GM12892 (cell line): Measurements from ENCODE around the gene LMF1.

Source experiments
- DNase-seq: peaks from one replicate; pipeline ENCODE4 v3.0.0; 2011; ENCODE audit not compliant: insufficient read length
- FAIRE-seq: peaks from 2 replicates; lab custom pipeline; 2011; peaks lifted over from hg19 to GRCh38; lab: Jason Lieb, UNC
- POLR2A ChIP-seq: IDR thresholded peaks from 2 replicates; pipeline ENCODE4 v1.6.1; 2011; ENCODE audit warnings: low read depth, low read length, control low read depth
- POLR2AphosphoS5 ChIP-seq: IDR thresholded peaks from 2 replicates; pipeline ENCODE4 v1.6.1; 2011; ENCODE audit warnings: low read depth, low read length, control low read depth
- TAF1 ChIP-seq: IDR thresholded peaks from 2 replicates; pipeline ENCODE4 v1.6.1; 2011; ENCODE audit warnings: low read depth, mild to moderate bottlenecking, control low read depth, low read length, borderline replicate concordance

LMF1 gene

DNA sequence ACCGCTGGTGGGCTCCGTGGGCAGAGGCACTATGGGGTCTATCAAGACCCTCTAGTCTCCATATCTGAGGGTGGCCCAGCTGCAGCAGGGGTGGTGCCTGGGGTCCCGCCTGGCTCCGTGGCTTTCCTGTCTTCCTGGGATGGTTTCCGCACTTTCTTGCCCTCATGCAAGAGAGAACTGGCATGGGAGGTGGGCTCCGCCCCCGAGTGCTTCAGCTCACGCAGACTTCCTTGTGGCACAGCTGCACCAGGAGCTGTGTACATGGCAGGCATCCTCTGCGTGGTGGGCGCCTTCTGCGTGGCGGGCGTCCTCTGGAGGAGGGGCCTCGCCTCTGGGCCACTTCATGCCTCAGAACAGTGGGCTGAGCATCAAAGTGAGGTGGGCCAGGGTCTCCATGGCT is 73.1 kb downstream of the LMF1 start:
- DNase-seq (no peak), FAIRE-seq (no peak)
- TF ChIP-seq POLR2A (no peak), TAF1 (no peak), POLR2AphosphoS5 (no peak)

GRCh38 chr16:897200-897543 is 73.6 kb downstream of the LMF1 start:
- no peak for TF ChIP-seq POLR2AphosphoS5
- TF ChIP-seq POLR2A = no peak
- no peak for TF ChIP-seq TAF1
- FAIRE-seq (no peak), DNase-seq (no peak)

DNA sequence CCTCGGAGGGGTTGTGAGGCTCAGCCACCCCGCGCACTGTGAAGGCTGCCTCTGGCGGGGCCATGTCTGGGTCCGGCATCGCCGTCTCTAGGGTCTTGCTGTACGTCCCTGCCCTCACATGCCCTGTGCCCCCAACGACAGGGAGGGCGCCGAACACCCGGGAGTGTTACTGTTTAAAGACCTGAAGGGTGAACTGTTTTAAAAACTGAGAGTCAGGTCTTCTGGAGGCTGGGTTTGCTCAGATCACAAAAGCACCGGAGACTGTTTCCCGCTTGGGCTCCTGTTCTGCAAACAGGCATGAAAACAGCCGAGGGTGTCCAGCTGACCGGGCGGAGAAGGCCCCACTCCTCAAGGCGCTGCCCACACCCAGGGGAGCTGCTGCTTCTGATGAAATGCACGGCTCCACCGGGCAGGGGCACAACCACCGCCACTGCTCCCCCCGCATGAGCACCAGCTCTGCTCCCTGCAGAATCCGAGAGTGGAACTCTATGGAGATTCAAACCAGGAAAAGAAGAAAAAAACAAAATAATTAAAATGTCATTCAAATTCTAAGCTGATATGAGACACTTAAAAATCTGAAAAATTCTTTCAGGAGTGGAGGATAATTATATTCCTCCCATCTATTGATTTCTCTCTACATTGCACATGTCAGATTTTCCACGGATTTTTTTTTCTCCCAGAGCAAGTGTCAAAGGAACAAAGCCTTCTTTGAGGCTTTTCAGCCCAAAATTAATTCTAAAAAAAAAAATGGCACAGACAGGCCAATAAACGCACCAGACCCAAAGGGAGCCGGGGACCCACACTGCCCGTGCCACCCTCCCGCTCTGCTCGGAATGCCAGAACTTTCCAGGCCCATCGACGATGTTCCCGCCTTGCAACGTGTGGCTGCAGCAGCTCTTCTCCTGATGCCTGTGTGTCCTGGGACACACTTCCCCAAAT is 74.3 kb downstream of the LMF1 start:
- TF ChIP-seq POLR2AphosphoS5 = no peak
- no peak for TF ChIP-seq TAF1
- no peak for TF ChIP-seq POLR2A
- no peak for FAIRE-seq
- no peak for DNase-seq

DNA sequence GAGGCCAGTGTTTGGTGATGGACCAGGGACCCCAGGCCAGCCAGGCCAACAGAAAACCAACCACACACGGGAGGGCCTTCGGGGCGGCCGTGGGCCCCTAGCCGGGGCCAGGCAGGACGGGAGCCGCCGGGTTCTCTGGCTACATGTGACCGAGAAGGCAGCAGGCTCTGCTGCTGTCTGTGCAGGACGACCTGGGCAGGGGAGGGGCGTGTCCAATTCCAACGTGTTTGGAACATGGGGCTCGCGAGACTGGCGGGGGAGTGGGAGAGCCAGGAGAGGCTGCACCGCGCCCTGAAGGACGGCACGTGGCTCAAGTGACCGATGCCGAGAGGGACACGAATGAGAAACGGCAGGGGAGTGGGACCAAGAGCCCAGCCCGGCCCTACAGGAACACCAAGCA is 75.4 kb downstream of the LMF1 start:
- FAIRE-seq (no peak), DNase-seq (no peak)
- TF ChIP-seq POLR2AphosphoS5 = no peak
- TF ChIP-seq POLR2A = no peak
- no peak for TF ChIP-seq TAF1

DNA sequence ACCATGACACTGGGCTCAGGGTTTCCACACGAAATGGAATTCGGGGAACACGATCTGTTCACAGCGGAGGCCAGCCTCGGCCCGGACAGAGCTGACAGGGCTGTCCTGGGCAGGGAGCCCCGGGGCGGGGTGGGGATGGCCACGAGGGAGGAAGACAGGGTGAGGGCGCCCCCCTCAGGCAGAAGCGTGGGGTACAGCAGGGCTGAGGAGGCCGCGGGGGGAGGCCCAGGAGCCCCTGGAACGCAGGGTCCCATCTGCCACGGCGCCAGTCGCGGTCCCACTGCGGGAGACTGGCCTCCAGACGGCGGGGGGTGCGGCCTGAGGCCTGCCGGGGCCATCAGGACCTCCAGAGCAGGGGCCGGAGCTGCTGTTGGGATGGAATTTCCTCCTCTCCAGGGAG is 75.9 kb downstream of the LMF1 start:
- TF ChIP-seq POLR2AphosphoS5 = no peak
- no peak for TF ChIP-seq POLR2A
- no peak for TF ChIP-seq TAF1
- FAIRE-seq (no peak), DNase-seq (no peak)

- DNase-seq (no peak), FAIRE-seq (no peak)
- TF ChIP-seq POLR2AphosphoS5 (no peak), POLR2A (no peak), TAF1 (no peak)
Measured at GRCh38 chr16:894136-894535, 76.6 kb downstream of the LMF1 start.

DNA sequence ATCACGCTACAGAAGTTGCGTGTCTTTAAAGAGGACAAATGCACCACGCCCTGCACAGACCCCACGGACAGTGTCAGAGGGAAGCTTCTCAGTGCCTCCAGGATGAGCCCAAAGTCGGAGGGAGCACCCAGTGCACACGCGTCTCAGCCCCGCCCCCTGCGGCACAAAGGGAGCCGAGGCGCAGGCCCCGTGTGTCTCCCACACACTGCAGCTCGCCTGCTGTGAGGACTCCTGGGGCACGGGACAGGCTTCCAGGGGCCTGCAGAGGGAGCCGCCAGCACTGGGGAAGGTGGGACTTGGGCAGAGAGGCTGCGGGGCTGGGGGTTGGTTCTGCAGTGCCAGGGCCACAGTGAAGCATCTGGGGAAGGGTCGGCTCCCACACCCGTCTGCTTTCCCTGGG is 77.4 kb downstream of the LMF1 start:
- no peak for DNase-seq
- FAIRE-seq = no peak
- TF ChIP-seq POLR2A = no peak
- TF ChIP-seq TAF1 = no peak
- TF ChIP-seq POLR2AphosphoS5 = no peak

- TF ChIP-seq TAF1 (no peak), POLR2AphosphoS5 (no peak), POLR2A (no peak)
- no peak for FAIRE-seq
- no peak for DNase-seq
Measured at GRCh38 chr16:892536-893255, 78.1 kb downstream of the LMF1 start.

GRCh38 chr16:892006-892405 is 78.8 kb downstream of the LMF1 start:
- DNase-seq (no peak), FAIRE-seq (no peak)
- TF ChIP-seq POLR2A (no peak), POLR2AphosphoS5 (no peak), TAF1 (no peak)

GRCh38 chr16:891353-891740 is 79.4 kb downstream of the LMF1 start:
- FAIRE-seq (no peak), DNase-seq (no peak)
- TF ChIP-seq TAF1 (no peak), POLR2A (no peak)

GRCh38 chr16:890716-891352 is 80.0 kb downstream of the LMF1 start:
- DNase-seq (no peak), FAIRE-seq (no peak)
- TF ChIP-seq POLR2A (no peak), TAF1 (no peak), POLR2AphosphoS5 (no peak)

GRCh38 chr16:890217-890616 is 80.6 kb downstream of the LMF1 start:
- DNase-seq (no peak), FAIRE-seq (no peak)
- no peak for TF ChIP-seq TAF1
- no peak for TF ChIP-seq POLR2A
- TF ChIP-seq POLR2AphosphoS5 = no peak
